GM23248 (cell line): ENCODE measurements around the gene SND1. TPM values are rescaled to one million over a fixed set of nuclear protein-coding genes. Genes with fewer than 3 reads are reported as not detected.
A peak's percentile ranks its signal among the peaks of the same experiment; 100 is the strongest.

Experiments
- DNase-seq: peaks from one replicate; pipeline ENCODE4 v3.0.0-alpha.2; 2015
- H2AFZ ChIP-seq: fragments of 200-600 bp; sonication (generic); 2 replicates; pipeline ENCODE4 v1.6.1; 2016; ENCODE audit warnings: antibody characterized with exemption
- H3F3A ChIP-seq: fragments of 200-600 bp; sonication (generic); 2 replicates; pipeline ENCODE4 v1.6.1; 2016; ENCODE audit warnings: mild to moderate bottlenecking, antibody characterized with exemption, mixed run types; ENCODE audit not compliant: insufficient read depth
- H3K27ac ChIP-seq: fragments of 200-600 bp; sonication (generic); 2 replicates; pipeline ENCODE4 v1.5.1; 2016; ENCODE audit warnings: mild to moderate bottlenecking
- H3K27me3 ChIP-seq: fragments of 200-600 bp; sonication (generic); replicated peaks from 2 replicates; pipeline ENCODE4 v1.6.1; 2016; ENCODE audit warnings: mild to moderate bottlenecking; ENCODE audit not compliant: insufficient read depth
- H3K36me3 ChIP-seq: fragments of 200-600 bp; sonication (generic); 2 replicates; pipeline ENCODE4 v1.6.1; 2016; ENCODE audit warnings: low read depth, mild to moderate bottlenecking
- H3K4me1 ChIP-seq: fragments of 200-600 bp; sonication (generic); 2 replicates; pipeline ENCODE4 v1.6.1; 2016; ENCODE audit warnings: mild to moderate bottlenecking; ENCODE audit not compliant: insufficient read depth
- H3K4me2 ChIP-seq: fragments of 200-600 bp; sonication (generic); one replicate; pipeline ENCODE4 v1.6.1; 2016; ENCODE audit warnings: mild to moderate bottlenecking; ENCODE audit not compliant: unreplicated experiment
- H3K4me3 ChIP-seq: fragments of 200-600 bp; sonication (generic); 2 replicates; pipeline ENCODE4 v1.5.1; 2016; ENCODE audit warnings: mild to moderate bottlenecking
- H3K79me2 ChIP-seq: fragments of 200-600 bp; sonication (generic); 2 replicates; pipeline ENCODE4 v1.6.1; 2016; ENCODE audit warnings: mild to moderate bottlenecking; ENCODE audit not compliant: insufficient read depth
- H3K9ac ChIP-seq: fragments of 200-600 bp; sonication (generic); 2 replicates; pipeline ENCODE4 v1.6.1; 2016; ENCODE audit warnings: mild to moderate bottlenecking
- H3K9me2 ChIP-seq: fragments of 200-600 bp; sonication (generic); 2 replicates; pipeline ENCODE4 v1.6.1; 2016; ENCODE audit warnings: mixed run types, mild to moderate bottlenecking, moderate library complexity; ENCODE audit not compliant: insufficient read depth
- H3K9me3 ChIP-seq: fragments of 200-600 bp; sonication (generic); one replicate; pipeline ENCODE4 v1.6.1; 2017; ENCODE audit warnings: low read depth
- H4K20me1 ChIP-seq: fragments of 200-600 bp; sonication (generic); 2 replicates; pipeline ENCODE4 v1.6.0; 2016; ENCODE audit not compliant: insufficient read depth
- EZH2 ChIP-seq: fragments of 200-600 bp; sonication (generic); IDR thresholded peaks from 2 replicates; pipeline ENCODE4 v1.6.1; 2018; ENCODE audit warnings: antibody characterized with exemption, mild to moderate bottlenecking; ENCODE audit not compliant: insufficient read depth, poor library complexity, severe bottlenecking
- EZH2phosphoT487 ChIP-seq: fragments of 200-600 bp; sonication (generic); IDR thresholded peaks from 2 replicates; pipeline ENCODE4 v1.6.1; 2018; ENCODE audit warnings: antibody characterized with exemption, moderate library complexity, mild to moderate bottlenecking, low read depth; ENCODE audit not compliant: insufficient read depth
- WGBS, 2 experiments: methylation state at CpG; one replicate each; pipeline ENCODE4 v1.1.6; 2015 to 2017; ENCODE audit warnings: low lambda C conversion rate in 2 of 2, low coverage in 1 of 2; ENCODE audit errors: missing lambda C conversion rate in 2 of 2; 5-methylcytosine and 5-hydroxymethylcytosine counted together
- in situ Hi-C: fragments of 300-500 bp; cut with MboI; formaldehyde crosslinking; loops from 2 replicates; pipeline ENCODE4 v1.15.0; 2020
- polyA plus RNA-seq: library from polyadenylated mRNA; unstranded; fragments of >200 nt; fragmentation: Nextera tagmentation; extraction: Ambion mirVana; gene quantifications from 2 replicates; pipeline ENCODE4 v1.2.1, GENCODE V29; 2016
- total RNA-seq: library from RNA; depleted of rRNA; stranded (reverse); fragments of >200 nt; shearing (Covaris generic); gene quantifications from 2 replicates; pipeline ENCODE4 v1.2.3, GENCODE V29; 2014

The SND1 gene
- total and polyA plus RNA-seq, 2 experiments from 2014 or later = 128 to 184 TPM

DNA sequence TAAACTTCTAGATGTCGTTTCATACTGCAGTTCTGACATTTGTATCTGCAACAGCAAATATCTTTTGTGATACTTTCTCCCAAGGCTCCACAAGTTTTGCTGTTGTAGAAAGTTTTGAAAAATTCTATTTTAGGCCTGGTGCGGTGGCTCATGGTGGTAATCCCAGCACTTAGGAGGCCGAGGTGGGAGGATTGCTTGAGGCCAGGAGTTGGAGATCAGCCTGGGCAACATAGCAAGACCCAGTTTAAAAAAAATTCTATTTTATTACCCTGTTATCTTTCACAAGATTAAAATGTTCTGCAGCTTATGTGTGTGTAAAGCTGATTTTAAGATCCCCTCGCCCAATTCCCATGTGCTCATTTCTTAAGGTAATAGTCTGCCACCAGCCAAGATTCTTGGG, 1.4 kb downstream of the SND1 start:
- no peaks in the 10 kb centered on the region for H3K9me2 ChIP-seq
- H3K4me3 ChIP-seq = peak overlapping the region; percentile 94
- 64 to 67% methylated on average over 4 of the region's 4 CpGs for WGBS, 2 experiments
- H3K4me1 ChIP-seq = peaks cover 26% of the 10 kb centered on the region
- in situ Hi-C loops = no loop called here
- H3K9me3 ChIP-seq = no peaks in the 10 kb centered on the region
- peak overlapping the region; percentile 93 for H3K9ac ChIP-seq
- H2AFZ ChIP-seq = no peak overlapping the region
- peaks cover 63% of the 10 kb centered on the region for H3K79me2 ChIP-seq
- H4K20me1 ChIP-seq = peaks cover 14% of the 10 kb centered on the region; the same call in 1 of the 2 replicates
- no peaks in the 10 kb centered on the region for H3K27me3 ChIP-seq
- 0 out of 2 replicates have a peak, but pooled peaks cover 5% of the 10 kb centered on the region for H3F3A ChIP-seq
- H3K27ac ChIP-seq = no peak overlapping the region
- TF ChIP-seq EZH2phosphoT487 = no peak
- no peak for TF ChIP-seq EZH2
- H3K4me2 ChIP-seq = peak overlapping the region; percentile 92
- H3K36me3 ChIP-seq = 0 out of 2 replicates have a peak, but pooled peaks cover 5% of the 10 kb centered on the region
- DNase-seq = no peak

DNA sequence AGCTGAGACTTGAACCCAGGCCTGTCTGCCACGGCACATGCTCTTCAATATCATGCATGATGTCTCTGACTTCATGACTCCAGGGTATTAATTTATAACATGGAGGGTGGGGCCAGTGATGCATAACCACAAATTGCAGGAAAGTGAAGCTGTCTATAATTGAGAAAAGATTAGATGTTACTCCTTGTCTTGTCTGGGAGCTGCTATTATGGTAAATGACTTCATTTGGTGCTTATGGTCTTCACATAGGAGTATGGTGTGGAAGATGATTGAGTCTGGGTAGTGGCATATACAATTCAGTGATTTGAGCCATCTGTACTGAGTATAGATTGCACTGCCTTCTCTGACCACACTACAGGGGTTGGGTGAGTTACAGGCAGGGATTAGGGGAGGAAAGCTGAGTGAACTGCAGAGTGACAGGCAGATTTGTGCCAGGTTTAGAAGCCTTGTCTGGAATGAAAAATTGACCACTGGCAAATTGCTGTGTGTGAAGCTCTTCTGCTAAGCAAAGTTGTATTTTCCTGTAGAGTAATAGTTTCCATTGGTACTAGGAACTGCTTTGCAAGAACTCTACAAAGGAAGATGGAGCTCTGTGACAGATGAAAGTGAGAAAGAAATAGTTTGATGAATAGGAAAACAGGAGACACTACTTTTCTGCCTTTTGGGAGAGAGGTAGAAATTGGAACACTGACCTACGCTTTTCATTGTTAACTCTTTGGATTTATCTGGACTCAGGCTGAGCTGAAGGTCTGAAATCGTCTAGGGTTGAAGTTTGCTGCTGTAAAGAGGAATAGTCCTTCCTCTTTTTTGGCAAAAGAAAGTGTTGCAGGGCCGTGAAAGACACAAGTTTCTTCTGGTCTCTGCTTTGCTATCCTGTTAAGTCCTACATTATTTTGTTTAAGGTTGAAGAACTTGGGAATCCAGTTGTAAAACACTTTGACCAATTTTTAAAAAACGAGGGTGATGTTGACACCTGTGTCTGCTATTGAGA, 2.7 kb downstream of the SND1 start:
- WGBS, 2 experiments = 74 to 86% methylated on average over 5 of the region's 5 CpGs
- H3K9ac ChIP-seq = peak overlapping the region; percentile 93; the same call in 1 of the 2 replicates
- peak overlapping the region; percentile 94 for H3K4me3 ChIP-seq
- no peaks in the 10 kb centered on the region for H3K9me2 ChIP-seq
- 0 out of 2 replicates have a peak, but pooled peaks cover 5% of the 10 kb centered on the region for H3K36me3 ChIP-seq
- H3K79me2 ChIP-seq = peaks cover 76% of the 10 kb centered on the region
- TF ChIP-seq EZH2 = no peak
- no peak for TF ChIP-seq EZH2phosphoT487
- H3K27me3 ChIP-seq = no peaks in the 10 kb centered on the region
- peak overlapping the region; percentile 3; the same call in 1 of the 2 replicates for H3K27ac ChIP-seq
- peak overlapping the region; percentile 92 for H3K4me2 ChIP-seq
- H2AFZ ChIP-seq = no peak overlapping the region
- no peaks in the 10 kb centered on the region for H3K9me3 ChIP-seq
- 0 out of 2 replicates have a peak, but pooled peaks cover 5% of the 10 kb centered on the region for H3F3A ChIP-seq
- peaks cover 23% of the 10 kb centered on the region for H4K20me1 ChIP-seq
- peaks cover 26% of the 10 kb centered on the region for H3K4me1 ChIP-seq
- peak; percentile 35 for DNase-seq
- in situ Hi-C loops = no loop called here

DNA sequence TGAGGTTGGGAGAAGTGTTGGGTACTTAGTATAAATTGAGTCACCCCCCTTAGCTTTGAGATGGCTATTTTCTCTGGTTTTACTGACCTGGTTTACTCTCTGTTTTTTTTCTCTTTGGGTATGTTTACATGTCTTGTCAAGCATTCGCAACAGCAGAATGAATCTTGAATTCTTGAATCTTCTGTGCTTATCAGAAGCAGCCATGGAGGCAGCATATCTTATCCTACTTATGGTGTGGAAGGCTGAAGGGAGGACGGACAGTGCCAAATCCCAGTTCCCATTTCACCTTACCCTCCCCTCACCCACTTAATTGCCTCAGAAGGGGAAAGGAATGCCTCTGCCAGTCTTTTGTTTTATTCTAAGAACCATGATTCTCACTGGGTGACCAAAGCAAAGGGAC, 3.7 kb downstream of the SND1 start:
- H3F3A ChIP-seq = 0 out of 2 replicates have a peak, but pooled peaks cover 5% of the 10 kb centered on the region
- no peaks in the 10 kb centered on the region for H3K27me3 ChIP-seq
- 0 out of 2 replicates have a peak, but pooled peaks cover 5% of the 10 kb centered on the region for H3K36me3 ChIP-seq
- in situ Hi-C loops = no loop called here
- H4K20me1 ChIP-seq = peaks cover 23% of the 10 kb centered on the region
- H3K27ac ChIP-seq = no peak overlapping the region
- no peak overlapping the region for H3K9ac ChIP-seq
- H3K4me1 ChIP-seq = peaks cover 26% of the 10 kb centered on the region
- DNase-seq = no peak
- 78 to 82% methylated on average over 2 of the region's 2 CpGs for WGBS, 2 experiments
- no peaks in the 10 kb centered on the region for H3K9me2 ChIP-seq
- H3K79me2 ChIP-seq = peaks cover 86% of the 10 kb centered on the region
- no peak overlapping the region for H3K4me2 ChIP-seq
- no peak overlapping the region for H2AFZ ChIP-seq
- H3K9me3 ChIP-seq = no peaks in the 10 kb centered on the region
- H3K4me3 ChIP-seq = no peak overlapping the region
- TF ChIP-seq EZH2 (no peak), EZH2phosphoT487 (no peak)

DNA sequence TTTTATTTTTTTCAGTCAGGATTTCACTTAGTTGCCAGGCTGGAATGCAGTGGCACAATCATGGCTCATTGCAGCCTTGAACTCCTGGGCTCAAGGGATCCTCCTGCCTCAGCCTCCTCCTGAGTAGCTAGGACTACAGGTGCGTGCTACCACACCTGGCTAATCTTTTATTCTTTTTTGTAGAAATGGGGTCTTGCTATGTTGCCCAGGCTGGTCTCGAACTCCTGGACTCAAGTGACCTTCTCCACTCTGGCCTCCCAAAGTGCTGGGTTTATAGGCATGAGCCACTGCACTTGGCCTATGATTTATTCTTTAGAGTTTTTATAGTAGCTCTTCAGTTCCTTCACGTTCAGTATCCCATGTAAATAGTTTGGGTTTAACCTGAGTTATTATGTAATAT, 5.5 kb downstream of the SND1 start:
- Histone ChIP-seq H3K4me3 (no peak overlapping the region), H3F3A (0 out of 2 replicates have a peak, but pooled peaks cover 5% of the 10 kb centered on the region), H3K79me2 (peaks cover 100% of the 10 kb centered on the region), H3K9ac (no peak overlapping the region), H2AFZ (no peak overlapping the region), H3K27ac (no peak overlapping the region), H3K36me3 (0 out of 2 replicates have a peak, but pooled peaks cover 5% of the 10 kb centered on the region), H4K20me1 (peaks cover 23% of the 10 kb centered on the region), H3K4me2 (no peak overlapping the region), H3K27me3 (no peaks in the 10 kb centered on the region), H3K9me3 (no peaks in the 10 kb centered on the region), H3K4me1 (peaks cover 26% of the 10 kb centered on the region), H3K9me2 (no peaks in the 10 kb centered on the region)
- in situ Hi-C loops = no loop called here
- 99 to 100% methylated on average over 3 of the region's 3 CpGs for WGBS, 2 experiments
- TF ChIP-seq EZH2 = no peak
- TF ChIP-seq EZH2phosphoT487 = no peak
- no peak for DNase-seq
